ENCODE data around the gene PGBD5. TPM values are rescaled to one million over a fixed set of nuclear protein-coding genes. Genes with fewer than 3 reads are reported as not detected.
A peak's percentile ranks its signal among the peaks of the same experiment; 100 is the strongest.

The PGBD5 gene
- total and polyA plus RNA-seq, 3 donors from 2014 or later: 14.3 to 28.1 (median 16.0) TPM

DNA sequence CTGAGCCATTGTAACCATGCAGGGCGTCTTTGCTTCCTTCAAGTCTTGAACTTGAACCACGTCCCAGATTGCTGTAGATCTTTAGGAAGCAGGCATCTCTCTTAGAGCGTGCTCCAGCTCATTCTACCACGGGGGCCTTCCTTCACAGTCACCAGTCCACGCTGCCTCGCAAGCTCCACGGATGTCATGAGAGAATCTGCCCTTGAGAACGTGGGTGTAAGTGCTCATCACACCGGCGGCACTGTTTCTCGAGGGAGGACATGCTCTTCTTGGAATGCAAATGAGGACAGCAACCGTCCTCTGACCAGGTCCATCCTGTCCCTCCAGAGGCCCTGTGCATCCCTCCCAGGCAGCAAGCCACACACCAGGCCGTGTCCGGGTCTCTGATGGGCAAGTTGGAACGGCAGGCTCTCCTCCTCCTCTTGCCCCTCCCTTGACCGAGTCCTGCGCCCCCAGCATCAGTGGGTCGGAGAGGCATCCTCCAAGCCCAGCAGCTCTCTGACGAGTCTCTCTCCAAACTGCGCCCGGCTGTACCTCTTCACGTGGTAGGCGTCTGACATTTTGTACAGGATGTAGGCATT is 103.1 kb downstream of the PGBD5 start:
- intact Hi-C loops (cut with DNase I; ENCODE audit: low total_unique reads): no loop called here
- WGBS, 2 donors: 86 to 93% methylated on average over 14 to 23 of the region's 23 CpGs
- no peak for TF ChIP-seq POLR2A (IDR thresholded peaks at IDR 0.05)
- TF ChIP-seq CTCF (IDR thresholded peaks at IDR 0.05): no peak
- Histone ChIP-seq H3K9me3 (no peaks in the 10 kb centered on the region), H3K27ac (no peak overlapping the region), H3K4me3 (no peak overlapping the region), H3K27me3 (no peaks in the 10 kb centered on the region), H3K36me3 (ENCODE audit: low read depth, missing control alignments) (no peaks in the 10 kb centered on the region), H3K4me1 (no peaks in the 10 kb centered on the region)
- no peak for DNase-seq

- Histone ChIP-seq H3K27me3 (no peaks in the 10 kb centered on the region), H3K4me1 (no peaks in the 10 kb centered on the region), H3K9me3 (no peaks in the 10 kb centered on the region), H3K36me3 (ENCODE audit: low read depth, missing control alignments) (no peaks in the 10 kb centered on the region), H3K4me3 (no peak overlapping the region), H3K27ac (no peak overlapping the region)
- TF ChIP-seq POLR2A (IDR thresholded peaks at IDR 0.05): no peak
- TF ChIP-seq CTCF (IDR thresholded peaks at IDR 0.05): no peak
- DNase-seq: no peak
- WGBS, 2 donors: 93% methylated on average over 15 of the region's 15 CpGs
- intact Hi-C loops (cut with DNase I; ENCODE audit: low total_unique reads): no loop called here
Measured at GRCh38 chr1:230322421-230322756, 103.7 kb downstream of the PGBD5 start.

DNA sequence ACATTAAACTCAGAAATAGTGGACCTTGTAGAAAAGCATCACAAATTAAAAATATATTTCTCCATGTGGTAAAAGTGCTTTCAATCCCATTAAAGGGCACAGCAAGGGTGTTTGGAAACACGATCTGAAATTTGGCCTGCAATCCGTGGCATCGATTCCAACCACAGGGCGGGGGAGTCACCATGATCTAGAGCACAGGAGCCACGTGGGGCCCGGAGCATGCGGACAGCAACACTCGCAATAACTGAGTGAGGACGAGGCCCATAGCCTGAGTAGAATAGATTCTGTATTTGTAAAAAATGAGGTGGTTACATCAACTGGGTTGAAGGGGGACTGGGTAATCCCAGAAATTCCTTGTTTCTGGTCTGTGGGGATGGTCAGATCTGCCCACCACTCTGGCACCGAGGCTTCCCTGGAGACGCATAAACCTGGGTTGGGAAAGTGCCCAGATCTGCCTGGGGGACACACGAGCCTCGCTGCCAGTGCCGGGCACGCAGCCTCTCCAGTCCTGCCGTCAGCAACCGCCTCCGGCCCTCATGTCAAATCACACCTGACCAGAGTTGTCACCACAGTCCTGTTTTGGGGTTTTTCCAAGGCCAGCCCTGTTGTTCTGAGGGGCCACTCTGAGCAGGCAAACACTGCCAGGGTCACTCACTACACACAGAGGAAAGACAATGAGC is 104.3 kb downstream of the PGBD5 start:
- no peak overlapping the region for H3K27ac ChIP-seq
- no peaks in the 10 kb centered on the region for H3K9me3 ChIP-seq
- no peak overlapping the region for H3K4me3 ChIP-seq
- WGBS, 2 donors: 84 to 91% methylated on average over 18 of the region's 18 CpGs
- no peaks in the 10 kb centered on the region for H3K4me1 ChIP-seq
- TF ChIP-seq POLR2A (IDR thresholded peaks at IDR 0.05) (no peak), CTCF (IDR thresholded peaks at IDR 0.05) (no peak)
- no peak for DNase-seq
- H3K36me3 ChIP-seq (ENCODE audit: low read depth, missing control alignments): no peaks in the 10 kb centered on the region
- intact Hi-C loops (cut with DNase I; ENCODE audit: low total_unique reads): no loop called here
- no peaks in the 10 kb centered on the region for H3K27me3 ChIP-seq

DNA sequence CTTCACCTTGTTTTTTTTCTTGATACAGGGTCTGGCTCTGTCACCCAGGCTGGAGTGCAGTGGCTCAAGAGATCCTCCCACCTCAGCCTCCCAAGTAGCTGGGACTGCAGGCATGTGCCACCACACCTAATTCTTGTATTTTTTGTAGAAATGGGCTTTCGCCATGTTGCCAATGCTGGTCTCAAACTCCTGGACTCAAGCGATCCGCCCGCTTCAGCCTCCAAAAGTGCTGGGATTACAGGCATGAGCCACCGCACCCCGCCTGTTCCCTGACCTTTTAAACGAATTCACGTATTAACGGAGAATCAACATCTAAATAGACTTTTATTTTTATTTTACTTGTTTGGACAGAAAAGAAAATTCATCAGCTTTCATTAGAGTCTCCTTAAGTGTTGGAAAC is 104.8 kb downstream of the PGBD5 start:
- Histone ChIP-seq H3K9me3 (no peaks in the 10 kb centered on the region), H3K4me1 (no peaks in the 10 kb centered on the region), H3K4me3 (no peak overlapping the region), H3K27ac (no peak overlapping the region), H3K36me3 (ENCODE audit: low read depth, missing control alignments) (no peaks in the 10 kb centered on the region), H3K27me3 (no peaks in the 10 kb centered on the region)
- intact Hi-C loops (cut with DNase I; ENCODE audit: low total_unique reads): no loop called here
- WGBS, 2 donors: 86 to 94% methylated on average over 9 of the region's 9 CpGs
- no peak for DNase-seq
- TF ChIP-seq CTCF (IDR thresholded peaks at IDR 0.05) (no peak), POLR2A (IDR thresholded peaks at IDR 0.05) (no peak)

DNA sequence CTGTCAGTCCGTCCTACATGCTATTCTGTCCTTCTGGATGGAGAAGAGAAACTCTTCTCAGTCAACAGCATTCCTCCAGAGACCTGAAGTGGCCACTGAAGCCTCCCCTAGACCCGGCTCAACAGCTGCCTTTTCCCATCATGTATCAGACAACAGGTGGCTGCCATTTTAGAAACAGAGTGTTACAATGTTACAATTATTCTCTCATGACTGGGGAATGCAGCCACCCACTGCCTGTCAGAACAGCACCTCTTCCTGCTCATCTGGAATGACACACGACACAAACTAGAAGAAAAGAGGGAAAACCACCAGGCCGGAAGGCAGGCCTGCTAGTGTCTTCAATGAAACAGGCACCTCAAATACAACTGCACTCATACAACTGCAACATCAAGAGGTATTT is 105.3 kb downstream of the PGBD5 start:
- WGBS, 2 donors: 60 to 65% methylated on average over 4 of the region's 4 CpGs
- peak; percentile 43 for DNase-seq
- Histone ChIP-seq H3K27me3 (no peaks in the 10 kb centered on the region), H3K27ac (no peak overlapping the region), H3K4me3 (no peak overlapping the region), H3K4me1 (no peaks in the 10 kb centered on the region), H3K9me3 (no peaks in the 10 kb centered on the region), H3K36me3 (ENCODE audit: low read depth, missing control alignments) (no peaks in the 10 kb centered on the region)
- intact Hi-C loops (cut with DNase I; ENCODE audit: low total_unique reads): no loop called here
- TF ChIP-seq CTCF (IDR thresholded peaks at IDR 0.05) (no peak), POLR2A (IDR thresholded peaks at IDR 0.05) (no peak)
